Neutrophil (primary cell): ENCODE data around the gene CPXM2.

Experiments used
- H3K27ac ChIP-seq: fragments of 200-600 bp; sonication (generic); 2 replicates; pipeline ENCODE4 v1.5.1; 2016; ENCODE audit warnings: mild to moderate bottlenecking, moderate library complexity
- H3K27me3 ChIP-seq: fragments of 200-600 bp; sonication (generic); 2 replicates; pipeline ENCODE4 v1.6.0; 2016; ENCODE audit warnings: mild to moderate bottlenecking
- H3K36me3 ChIP-seq: fragments of 200-600 bp; sonication (generic); 2 replicates; pipeline ENCODE4 v1.5.1; 2017
- H3K4me1 ChIP-seq, 2 experiments: fragments of 200-600 bp in 1 of 2; sonication (generic) in 1 of 2; 1 replicate in 1 of 2; 2 replicates in 1 of 2; pipeline versions ENCODE4 v1.5.1 to v1.6.1; 2013 to 2016; ENCODE audit warnings: low read depth in 1 of 2, low read length in 1 of 2, mild to moderate bottlenecking in 1 of 2, moderate library complexity in 1 of 2; ENCODE audit not compliant: control insufficient read depth in 1 of 2, insufficient read depth in 1 of 2
- H3K4me3 ChIP-seq, 2 experiments: fragments of 200-600 bp in 1 of 2; sonication (generic) in 1 of 2; 1 replicate in 1 of 2; 2 replicates in 1 of 2; pipeline ENCODE4 v1.5.1; 2013 to 2016; ENCODE audit warnings: low read depth in 1 of 2, low read length in 1 of 2, mild to moderate bottlenecking in 1 of 2, moderate library complexity in 1 of 2
- H3K9me3 ChIP-seq: fragments of 200-600 bp; sonication (generic); 2 replicates; pipeline ENCODE4 v1.5.1; 2016
- CTCF ChIP-seq: fragments of 200-600 bp; sonication (generic); IDR thresholded peaks from 2 replicates; pipeline ENCODE4 v1.5.1; 2016; ENCODE audit warnings: antibody characterized with exemption

CPXM2 gene

GRCh38 chr10:123783296-123783695, 108.3 kb downstream of the CPXM2 start:
- no peaks in the 10 kb centered on the region for H3K36me3 ChIP-seq
- TF ChIP-seq CTCF = no peak
- peaks cover 25% of the 10 kb centered on the region for H3K27me3 ChIP-seq
- no peaks in the 10 kb centered on the region for H3K9me3 ChIP-seq
- no peak overlapping the region for H3K27ac ChIP-seq
- H3K4me3 ChIP-seq = no peak overlapping the region
- H3K4me1 ChIP-seq = no peaks in the 10 kb centered on the region

- Histone ChIP-seq H3K27ac (no peak overlapping the region), H3K9me3 (no peaks in the 10 kb centered on the region), H3K36me3 (no peaks in the 10 kb centered on the region), H3K27me3 (peaks cover 25% of the 10 kb centered on the region), H3K4me3 (no peak overlapping the region), H3K4me1 (no peaks in the 10 kb centered on the region)
- TF ChIP-seq CTCF = no peak
Observed at GRCh38 chr10:123782549-123782948, 109.1 kb downstream of the CPXM2 start.

GRCh38 chr10:123781956-123782500, 109.6 kb downstream of the CPXM2 start:
- Histone ChIP-seq H3K36me3 (no peaks in the 10 kb centered on the region), H3K9me3 (no peaks in the 10 kb centered on the region), H3K4me1 (no peaks in the 10 kb centered on the region), H3K27ac (no peak overlapping the region), H3K27me3 (peaks cover 25% of the 10 kb centered on the region), H3K4me3 (no peak overlapping the region)
- TF ChIP-seq CTCF = no peak

- no peak overlapping the region for H3K27ac ChIP-seq
- H3K27me3 ChIP-seq = peaks cover 25% of the 10 kb centered on the region
- TF ChIP-seq CTCF = no peak
- H3K9me3 ChIP-seq = no peaks in the 10 kb centered on the region
- H3K4me1 ChIP-seq = no peaks in the 10 kb centered on the region
- H3K36me3 ChIP-seq = no peaks in the 10 kb centered on the region
- no peak overlapping the region for H3K4me3 ChIP-seq
Observed at GRCh38 chr10:123781324-123781900, 110.2 kb downstream of the CPXM2 start.

- Histone ChIP-seq H3K4me1 (no peaks in the 10 kb centered on the region), H3K36me3 (no peaks in the 10 kb centered on the region), H3K27ac (no peak overlapping the region), H3K9me3 (no peaks in the 10 kb centered on the region), H3K4me3 (no peak overlapping the region), H3K27me3 (peaks cover 25% of the 10 kb centered on the region)
- no peak for TF ChIP-seq CTCF
Observed at GRCh38 chr10:123778719-123779517, 112.7 kb downstream of the CPXM2 start.
